HG03095 (cell line): ENCODE results near the gene SNRNP25.
A peak's percentile ranks its signal among the peaks of the same experiment; 100 is the strongest.

Source experiments
- ATAC-seq: cut with Tn5 transposase; IDR thresholded peaks from one replicate; pipeline ENCODE4 v1.9.1; 2021; ENCODE audit warnings: moderate library complexity; ENCODE audit not compliant: unreplicated experiment

The SNRNP25 gene

DNA sequence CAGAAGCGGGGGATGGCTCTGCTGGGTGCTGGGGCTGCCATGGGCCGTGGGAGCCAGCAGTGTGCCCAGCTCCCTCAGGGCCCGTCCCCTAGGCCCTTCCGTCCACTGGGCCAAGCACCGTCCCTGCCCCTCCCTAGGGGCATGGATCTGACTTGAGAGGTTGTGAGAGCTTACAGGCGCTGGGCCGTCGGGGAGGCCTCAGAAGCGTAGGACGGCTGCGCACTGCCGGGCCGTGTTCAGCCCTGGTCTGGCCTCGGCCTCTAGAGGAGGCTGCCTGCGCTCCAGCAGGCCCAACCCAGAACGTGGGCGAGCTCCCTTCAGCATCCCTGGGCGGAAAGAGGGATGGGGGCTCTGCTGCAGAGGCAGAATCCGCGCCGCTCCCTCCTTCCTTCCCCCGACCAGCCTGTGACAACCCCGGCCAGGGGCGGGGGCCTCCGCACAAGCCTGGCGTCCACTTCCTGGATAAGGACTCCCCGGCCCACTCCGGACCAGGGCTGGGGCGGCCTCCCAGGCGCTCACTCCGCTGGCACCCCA lies 23.7 kb downstream of the SNRNP25 start:
- ATAC-seq: peak; percentile 23

GRCh38 chr16:77807-78443 lies 24.3 kb downstream of the SNRNP25 start, which contains the start of gene MPG:
Gene MPG, plus strand, starts transcription at chr16:78225. Its CDS starts 85 bp downstream, at chr16:78310.
- peak; percentile 55 for ATAC-seq

DNA sequence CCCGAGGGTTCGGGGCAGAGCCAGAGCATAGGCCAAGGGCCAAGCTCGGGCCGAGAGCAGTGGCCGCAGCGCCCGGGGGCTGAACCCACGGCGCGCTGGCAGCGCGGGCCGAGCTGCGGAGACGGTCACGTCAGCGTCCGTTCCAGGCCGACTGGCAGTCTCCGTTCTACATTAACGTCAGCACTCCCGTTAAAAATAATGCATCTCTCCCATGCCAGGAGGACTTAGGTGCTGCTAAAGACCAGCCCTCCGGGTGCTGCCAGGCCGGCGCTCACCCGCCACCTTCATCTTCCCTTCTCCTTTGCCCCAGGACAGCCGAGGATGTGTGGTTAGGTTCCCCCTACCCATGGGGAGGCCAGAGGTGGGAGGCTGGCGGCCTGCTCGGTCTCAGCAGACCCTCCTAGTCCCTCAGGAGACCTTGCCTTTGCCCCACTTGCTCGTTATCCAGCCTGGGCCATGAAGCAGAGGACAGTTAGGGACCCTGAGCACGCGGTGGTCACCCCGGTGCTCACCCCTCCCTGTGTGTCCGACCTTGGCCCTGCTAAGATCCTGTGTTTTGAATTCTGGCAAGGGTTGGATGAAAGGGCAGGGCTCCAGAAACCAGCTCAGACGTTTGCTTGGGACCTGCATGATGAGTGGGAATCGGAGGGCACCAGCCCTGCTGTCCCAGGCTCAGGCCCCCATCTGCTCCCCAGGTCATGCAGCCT lies 25.0 kb downstream of the SNRNP25 start:
- ATAC-seq: peak; percentile 4

DNA sequence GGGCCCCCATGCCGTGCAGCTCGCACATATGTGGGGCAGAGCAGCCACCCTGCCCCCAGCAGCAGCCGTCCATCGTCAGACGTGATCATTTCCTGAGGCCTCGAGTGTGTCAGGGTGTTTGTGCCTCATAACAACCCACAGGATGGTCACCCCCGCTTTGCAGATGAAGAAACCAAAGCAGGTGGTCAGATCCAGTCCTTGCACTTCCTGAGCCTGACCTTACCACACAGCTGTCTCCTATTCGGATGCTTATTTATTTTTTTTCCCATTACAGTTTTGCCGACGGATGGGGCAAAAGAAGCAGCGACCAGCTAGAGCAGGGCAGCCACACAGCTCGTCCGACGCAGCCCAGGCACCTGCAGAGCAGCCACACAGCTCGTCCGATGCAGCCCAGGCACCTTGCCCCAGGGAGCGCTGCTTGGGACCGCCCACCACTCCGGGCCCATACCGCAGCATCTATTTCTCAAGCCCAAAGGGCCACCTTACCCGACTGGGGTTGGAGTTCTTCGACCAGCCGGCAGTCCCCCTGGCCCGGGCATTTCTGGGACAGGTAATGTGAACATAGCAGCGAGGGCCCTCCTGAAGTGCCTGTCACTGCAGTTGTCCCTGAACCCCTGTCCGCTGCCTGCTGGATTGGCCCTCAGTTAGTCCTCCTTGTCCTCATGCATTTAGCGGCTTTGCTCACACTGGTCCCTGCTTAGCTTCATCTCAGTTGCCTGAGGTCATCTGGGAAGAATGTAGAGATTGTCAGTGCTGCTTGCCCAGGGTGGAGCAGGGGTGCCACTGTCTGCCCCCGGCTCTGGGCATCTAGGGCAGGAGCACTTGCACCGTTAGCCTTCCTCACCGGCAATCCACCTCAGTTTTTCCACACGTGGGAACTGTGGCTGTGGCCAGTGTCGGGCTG lies 25.8 kb downstream of the SNRNP25 start:
- ATAC-seq: no peak

- ATAC-seq: no peak
Measured at GRCh38 chr16:83060-83603, 29.5 kb downstream of the SNRNP25 start.

DNA sequence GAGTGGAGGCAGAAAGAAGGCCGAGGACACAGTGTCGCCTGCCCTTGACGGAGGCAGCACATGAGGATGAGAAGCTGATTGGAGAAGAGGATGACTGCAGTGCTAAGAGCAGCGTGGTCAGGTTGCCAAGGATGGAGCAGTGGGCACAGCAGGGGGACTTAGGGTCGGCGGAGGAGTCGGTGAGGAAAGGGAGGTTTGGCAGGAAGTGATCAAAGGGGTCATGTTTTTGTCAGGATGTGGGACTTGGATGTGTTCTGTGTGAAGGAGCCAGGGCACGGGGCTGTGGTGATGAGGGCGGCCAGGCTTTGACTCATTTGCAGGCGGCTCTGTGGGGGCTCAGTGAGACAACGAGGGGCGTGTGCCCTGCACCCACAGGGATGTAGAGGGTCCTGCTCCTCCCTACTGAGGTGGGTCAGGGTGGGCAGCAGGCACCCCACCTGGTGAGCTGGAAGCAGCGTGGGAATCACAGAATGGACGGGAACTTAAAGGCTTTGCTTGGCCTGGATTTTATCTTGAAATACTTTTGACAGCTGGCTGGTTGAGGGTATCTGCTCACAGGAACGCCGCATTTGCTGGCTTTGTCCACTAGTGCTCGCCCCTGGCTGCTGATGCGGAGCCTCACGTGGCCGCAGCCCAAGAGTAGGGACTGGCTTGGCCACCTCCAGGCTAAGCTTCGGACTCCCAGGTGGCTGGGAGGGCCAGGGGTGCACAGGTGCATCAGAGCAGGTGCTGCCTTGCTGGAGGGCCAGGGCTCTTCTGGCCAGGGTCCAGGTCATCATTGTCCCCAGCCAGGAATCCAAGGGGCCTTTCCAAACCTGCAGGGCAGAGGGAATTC lies 30.4 kb downstream of the SNRNP25 start:
- ATAC-seq: no peak

GRCh38 chr16:84718-85406 lies 31.2 kb downstream of the SNRNP25 start:
- ATAC-seq: peak; percentile 58

- ATAC-seq: peak; percentile 4
Measured at GRCh38 chr16:85407-85782, 31.8 kb downstream of the SNRNP25 start.

- ATAC-seq: no peak
Measured at GRCh38 chr16:85865-86264, 32.2 kb downstream of the SNRNP25 start.

- ATAC-seq: no peak
Measured at GRCh38 chr16:86483-86952, 32.9 kb downstream of the SNRNP25 start.

- ATAC-seq: no peak
Measured at GRCh38 chr16:88613-89012, 35.0 kb downstream of the SNRNP25 start.

- ATAC-seq: no peak
Measured at GRCh38 chr16:89391-90302, 36.0 kb downstream of the SNRNP25 start.

- no peak for ATAC-seq
Measured at GRCh38 chr16:91484-91883, 37.9 kb downstream of the SNRNP25 start.

- no peak for ATAC-seq
Measured at GRCh38 chr16:92431-93339, 39.1 kb downstream of the SNRNP25 start.

DNA sequence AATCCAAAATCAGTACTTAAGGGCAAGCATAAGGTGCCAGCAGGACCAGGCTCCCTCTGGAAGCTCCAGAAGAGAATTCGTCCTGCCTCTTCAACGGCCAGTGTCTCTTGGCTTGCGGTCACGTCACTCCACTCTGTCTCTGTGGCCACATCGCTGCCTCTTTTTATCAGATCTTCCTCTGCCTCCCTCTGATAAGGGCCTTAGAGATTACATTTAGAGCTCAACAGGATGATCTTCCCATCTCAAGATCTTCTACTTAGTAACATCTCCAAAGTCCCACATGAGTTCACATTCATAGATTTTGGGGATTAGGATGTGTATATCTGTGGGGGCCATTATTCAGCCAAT lies 41.3 kb downstream of the SNRNP25 start:
- ATAC-seq: no peak

DNA sequence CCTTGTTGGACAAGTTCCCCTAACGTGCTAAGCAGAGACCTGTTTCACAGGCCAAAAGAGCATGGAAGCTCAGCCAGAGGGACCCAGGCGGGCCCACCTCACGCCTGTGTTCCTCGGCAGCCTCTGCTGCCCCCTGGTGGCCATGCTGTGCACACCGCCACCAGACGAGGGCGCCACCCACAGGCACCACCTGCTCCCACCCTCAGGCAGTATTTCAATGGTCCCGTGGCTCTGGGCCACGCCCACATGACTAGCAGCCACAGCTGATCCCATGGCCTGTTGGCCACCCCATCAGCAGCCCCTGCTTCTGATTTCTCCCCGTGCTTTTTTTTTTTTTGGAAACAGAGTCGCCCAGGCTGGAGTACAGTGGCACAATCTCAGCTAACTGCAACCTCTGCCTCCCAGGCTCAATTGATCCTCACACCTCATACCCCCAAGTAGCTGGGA lies 43.3 kb downstream of the SNRNP25 start:
- peak; percentile 68 for ATAC-seq

- ATAC-seq: no peak
Measured at GRCh38 chr16:97822-98221, 44.2 kb downstream of the SNRNP25 start.
